T47D (cell line): Measurements from ENCODE around the gene PCDHAC2.

ENCODE experiments used
- DNase-seq, 2 experiments: peaks; one replicate each; pipeline versions ENCODE4 v3.0.0 to v3.0.0-alpha.2; 2011 to 2012; ENCODE audit warnings: low read depth in 1 of 2, low spot score in 1 of 2
- JUND ChIP-seq: IDR thresholded peaks from 2 replicates; pipeline ENCODE4 v1.6.1; 2012; ENCODE audit warnings: low read depth
- in situ Hi-C: cut with HindIII; loops from 2 replicates; pipeline ENCODE4 v1.10.0; 2016; ENCODE audit warnings: low sequenced_read_pairs, low pct_unique_long_range_greater_than_20kb

The PCDHAC2 gene

DNA sequence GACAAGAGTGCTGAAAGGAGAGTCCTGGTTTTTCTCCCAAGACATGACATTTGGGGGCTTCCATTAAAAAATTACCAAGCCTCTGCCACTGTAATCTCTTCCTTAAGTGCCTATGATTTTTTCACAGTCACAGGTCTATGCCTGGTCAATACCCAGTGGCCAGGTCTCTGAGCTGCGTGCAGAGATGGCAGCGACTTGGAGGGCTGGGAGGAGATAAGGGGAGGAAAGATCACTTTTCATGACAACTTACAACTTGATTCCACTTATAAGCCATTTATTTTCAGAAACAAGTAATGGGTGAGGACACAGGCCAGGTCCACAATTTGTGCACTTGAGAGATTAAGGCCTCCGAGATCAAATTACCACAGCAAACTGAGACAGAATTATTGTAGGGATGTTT lies 1.9 kb upstream of the PCDHAC2 start:
- no peak for TF ChIP-seq JUND
- no peak for DNase-seq
- in situ Hi-C loops = no loop called here

DNA sequence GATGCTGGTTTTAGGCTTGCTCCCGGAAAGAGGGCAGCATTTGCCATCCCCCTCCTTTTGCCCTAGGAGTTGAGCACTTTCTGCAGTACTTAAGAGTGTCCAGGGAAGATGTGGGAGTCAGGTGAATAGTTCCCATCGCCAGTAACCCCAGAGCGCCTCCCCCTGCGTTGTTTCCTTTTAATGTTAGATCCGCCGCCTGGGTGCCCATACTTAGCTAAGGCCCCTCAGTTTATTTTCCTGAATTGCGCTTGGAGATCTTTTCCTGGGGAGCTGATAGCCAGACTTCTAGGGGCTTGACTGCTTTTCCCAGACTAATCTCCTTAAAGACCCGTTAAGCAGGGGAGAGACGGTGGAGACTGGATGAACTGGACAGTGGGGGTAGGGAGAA lies 377 bp upstream of the PCDHAC2 start:
- no peak for DNase-seq
- in situ Hi-C loops = no loop called here
- TF ChIP-seq JUND = no peak

GRCh38 chr5:140967226-140967893 lies 1.1 kb downstream of the PCDHAC2 start:
- in situ Hi-C loops = no loop called here
- no peak for TF ChIP-seq JUND
- DNase-seq = no peak

GRCh38 chr5:140969880-140970279 lies 3.6 kb downstream of the PCDHAC2 start:
- TF ChIP-seq JUND = no peak
- in situ Hi-C loops = no loop called here
- DNase-seq = no peak

GRCh38 chr5:140973550-140973949 lies 7.3 kb downstream of the PCDHAC2 start:
- no peak for DNase-seq
- no peak for TF ChIP-seq JUND
- in situ Hi-C loops = no loop called here

DNA sequence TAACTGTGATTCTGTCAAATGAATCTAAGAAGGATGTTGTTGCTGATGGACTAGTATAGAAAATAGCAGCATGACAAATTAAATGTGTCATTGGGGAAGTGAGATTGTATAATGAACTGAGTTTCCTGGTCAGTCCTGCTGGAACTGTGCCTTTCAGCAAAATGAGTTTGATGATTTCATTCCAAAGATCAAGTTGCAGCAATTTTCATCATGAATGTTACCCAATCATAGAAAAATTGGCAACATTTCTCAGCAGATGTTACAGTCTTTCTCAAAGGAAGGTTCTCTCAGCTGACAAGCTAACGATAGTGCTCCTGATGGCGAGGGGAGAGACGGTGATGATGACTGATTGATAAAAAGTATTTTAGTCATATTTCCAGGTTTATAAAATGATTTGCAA lies 10.7 kb downstream of the PCDHAC2 start:
- no peak for DNase-seq
- in situ Hi-C loops = no loop called here

GRCh38 chr5:140978260-140978659 lies 12.0 kb downstream of the PCDHAC2 start:
- in situ Hi-C loops = no loop called here
- no peak for DNase-seq
- TF ChIP-seq JUND = no peak

More for the DNA sequence above, 10.7 kb downstream of the PCDHAC2 start:
- no peak for TF ChIP-seq JUND

DNA sequence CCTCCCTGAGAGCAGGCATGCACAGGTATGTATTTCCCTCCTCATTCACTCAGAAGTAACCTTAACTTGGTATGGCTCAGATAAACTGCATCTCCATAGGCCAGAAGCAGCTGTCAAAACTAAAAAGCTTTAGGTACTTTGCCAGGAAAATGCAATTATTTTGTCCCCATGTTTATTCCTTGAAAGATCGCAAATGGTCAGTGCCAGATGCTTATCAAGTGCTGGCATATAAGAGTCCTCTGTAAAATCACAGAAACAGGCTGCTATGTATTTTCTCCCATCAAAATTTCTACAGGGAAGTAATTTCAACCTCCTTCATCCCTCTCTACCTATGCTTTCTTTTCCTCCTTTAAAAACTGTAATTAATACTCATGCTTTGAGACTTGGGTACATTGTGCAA lies 12.7 kb downstream of the PCDHAC2 start:
- in situ Hi-C loops = no loop called here
- no peak for DNase-seq
- no peak for TF ChIP-seq JUND

DNA sequence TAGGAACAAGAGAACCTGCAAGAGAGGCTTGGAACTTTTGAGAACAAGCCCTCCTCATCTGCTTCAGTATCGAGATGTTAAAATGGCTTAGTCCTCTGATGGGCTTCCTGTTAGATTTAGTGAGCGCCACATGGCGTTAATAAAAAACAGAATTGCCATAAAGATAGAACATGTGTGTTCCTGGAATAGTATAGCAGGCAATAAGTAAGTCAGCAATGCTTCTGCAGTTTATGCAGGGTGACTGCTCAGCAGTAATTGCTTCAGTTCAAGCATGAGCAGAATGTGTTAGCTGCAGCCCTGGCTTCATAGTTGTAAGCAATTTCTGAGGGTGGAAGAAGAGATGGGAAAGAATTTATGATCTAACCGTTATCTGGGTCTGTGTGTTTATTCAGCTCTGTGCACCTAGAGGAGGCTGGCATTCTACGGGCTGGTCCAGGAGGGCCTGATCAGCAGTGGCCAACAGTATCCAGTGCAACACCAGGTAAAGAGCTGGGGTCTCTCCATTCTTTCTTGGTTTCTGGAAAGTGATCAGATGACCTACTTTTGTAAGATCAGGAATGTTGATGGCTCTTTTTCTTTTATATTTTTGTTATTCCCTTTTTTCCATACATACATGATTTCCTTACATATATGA lies 15.9 kb downstream of the PCDHAC2 start:
- in situ Hi-C loops = no loop called here
- DNase-seq = no peak
- no peak for TF ChIP-seq JUND

GRCh38 chr5:140986117-140986521 lies 19.8 kb downstream of the PCDHAC2 start:
- no peak for TF ChIP-seq JUND
- DNase-seq = no peak
- in situ Hi-C loops = no loop called here

DNA sequence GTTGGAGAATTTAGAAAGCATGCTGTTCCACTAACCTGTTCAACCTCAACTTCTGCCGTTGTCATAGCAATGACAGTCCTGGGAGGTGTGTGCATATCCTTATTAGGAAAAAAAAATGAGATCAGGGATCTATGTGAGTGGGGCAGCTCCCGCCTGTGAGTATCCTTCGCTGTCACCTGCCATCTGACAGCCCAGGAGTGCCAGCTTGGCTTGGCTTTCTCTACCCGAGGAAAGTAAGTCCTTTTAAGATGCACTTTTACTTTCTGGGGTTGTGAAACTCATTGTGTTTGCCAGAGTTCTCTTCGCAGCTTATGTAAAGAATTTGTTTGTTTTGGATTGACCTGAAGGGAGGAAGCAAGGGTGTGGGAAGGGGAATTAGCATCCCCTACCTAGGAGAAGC lies 21.8 kb downstream of the PCDHAC2 start:
- TF ChIP-seq JUND = no peak
- in situ Hi-C loops = no loop called here
- peak; percentile 45 to 88 for DNase-seq

DNA sequence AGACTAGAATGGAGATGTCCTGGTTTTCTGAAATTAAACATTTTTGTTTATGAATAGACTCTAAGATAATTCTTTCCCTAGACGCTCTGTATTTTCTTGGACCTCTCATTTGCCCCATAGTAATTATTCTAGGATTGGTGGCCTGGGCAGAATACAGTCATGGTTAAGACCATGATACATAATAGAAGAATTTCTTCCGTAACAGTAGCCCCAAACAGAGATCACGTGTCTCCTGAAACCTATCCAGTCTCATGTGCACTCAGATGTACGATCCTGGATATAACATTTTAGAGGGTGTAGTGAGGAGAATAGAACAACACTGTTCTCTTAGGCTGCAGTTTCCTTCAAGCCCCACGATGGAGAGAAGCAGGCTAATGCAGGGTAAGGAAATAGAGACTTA lies 22.3 kb downstream of the PCDHAC2 start:
- TF ChIP-seq JUND = no peak
- in situ Hi-C loops = no loop called here
- no peak for DNase-seq

DNA sequence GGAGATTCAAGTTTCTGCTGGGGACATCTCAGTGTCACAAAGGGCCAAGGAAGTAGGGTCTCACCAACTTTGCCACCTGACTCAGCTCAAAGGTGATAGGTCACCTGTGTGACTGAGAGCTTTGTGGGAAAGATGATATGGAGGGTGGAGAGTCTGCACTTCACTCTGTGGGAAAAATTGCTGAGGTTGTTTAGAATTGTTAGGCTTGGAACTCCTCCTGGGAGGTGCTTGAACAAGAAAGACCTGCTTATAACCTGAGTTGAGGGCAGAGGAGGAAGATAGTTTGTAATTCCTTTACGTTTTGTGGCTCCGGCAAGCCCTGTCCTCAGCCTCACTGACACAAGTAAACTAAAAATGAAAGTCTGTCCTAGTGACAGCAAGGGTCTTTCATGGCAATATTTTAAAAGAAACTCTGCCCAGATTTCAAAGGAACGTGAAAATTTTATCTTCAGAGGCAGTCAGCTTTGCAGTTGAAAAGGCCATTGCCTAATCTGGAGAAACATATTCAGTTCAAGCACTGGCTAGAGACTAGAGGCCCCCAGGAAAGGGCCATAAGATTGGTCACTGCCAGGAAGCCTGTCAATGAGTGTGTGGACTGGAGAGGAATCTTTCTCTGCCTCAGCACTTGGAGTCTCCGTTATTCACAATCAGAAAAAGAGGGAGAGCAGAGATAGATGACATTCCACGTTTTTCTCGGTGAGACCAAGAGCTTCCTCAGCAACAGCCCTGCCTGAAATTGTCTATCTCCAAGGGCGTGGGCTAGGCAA lies 23.2 kb downstream of the PCDHAC2 start:
- TF ChIP-seq JUND = no peak
- in situ Hi-C loops = no loop called here
- peak in 1 of 2 experiments; percentile 68 for DNase-seq
